Osteoblast (primary cell): ENCODE results near the gene NDUFAF7. TPM values are rescaled to one million over a fixed set of nuclear protein-coding genes. Genes with fewer than 3 reads are reported as not detected.
A peak's percentile ranks its signal among the peaks of the same experiment; 100 is the strongest.

Source experiments
- DNase-seq: peaks from one replicate; pipeline ENCODE4 v3.0.0; 2011; ENCODE audit warnings: low spot score, mixed read lengths; ENCODE audit not compliant: insufficient read length; ENCODE audit errors: missing footprints
- H2AFZ ChIP-seq: 2 replicates; pipeline ENCODE4 v1.6.0; 2011; ENCODE audit warnings: mild to moderate bottlenecking, low read length
- H3K27ac ChIP-seq: 2 replicates; pipeline ENCODE4 v1.5.1; 2011; ENCODE audit warnings: mild to moderate bottlenecking, low read depth, low read length, moderate library complexity
- H3K27me3 ChIP-seq: 2 replicates; pipeline ENCODE4 v1.6.0; 2012; ENCODE audit warnings: mild to moderate bottlenecking, control low read depth, inconsistent platforms, low read length, moderate library complexity; ENCODE audit not compliant: insufficient read depth
- H3K36me3 ChIP-seq: 2 replicates; pipeline ENCODE4 v1.5.1; 2011; ENCODE audit warnings: mild to moderate bottlenecking, low read length, control low read depth, moderate library complexity; ENCODE audit not compliant: insufficient read depth
- H3K4me1 ChIP-seq: 2 replicates; pipeline ENCODE4 v1.5.1; 2011; ENCODE audit warnings: mild to moderate bottlenecking, low read length, control low read depth, moderate library complexity; ENCODE audit not compliant: insufficient read depth
- H3K4me2 ChIP-seq: 2 replicates; pipeline ENCODE4 v1.6.0; 2011; ENCODE audit warnings: mild to moderate bottlenecking, low read length; ENCODE audit not compliant: insufficient read depth
- H3K4me3 ChIP-seq: fragments of 200-600 bp; sonication (generic); 3 replicates; pipeline ENCODE4 v1.5.1; 2012; ENCODE audit warnings: mild to moderate bottlenecking, low read length, inconsistent platforms; ENCODE audit not compliant: insufficient read depth
- H3K79me2 ChIP-seq: 2 replicates; pipeline ENCODE4 v1.6.0; 2012; ENCODE audit warnings: mild to moderate bottlenecking, low read length, control low read depth, inconsistent platforms; ENCODE audit not compliant: insufficient read depth
- H3K9me3 ChIP-seq: 2 replicates; pipeline ENCODE4 v1.5.1; 2011; ENCODE audit warnings: low read depth, low read length, control low read depth
- H4K20me1 ChIP-seq: 2 replicates; pipeline ENCODE4 v1.6.0; 2012; ENCODE audit warnings: mild to moderate bottlenecking, low read length, control low read depth; ENCODE audit not compliant: insufficient read depth
- CTCF ChIP-seq: IDR thresholded peaks from 2 replicates; pipeline ENCODE4 v1.5.1; 2011; ENCODE audit warnings: mild to moderate bottlenecking, low read depth, low read length, moderate library complexity; ENCODE audit errors: extremely low read depth
- total RNA-seq: library from RNA; depleted of rRNA; stranded (reverse); fragments of >200 nt; gene quantifications from 2 replicates; pipeline ENCODE4 v1.2.3, GENCODE V29; 2012

NDUFAF7 gene
- total RNA-seq, 1 donor, result 16.6 TPM

- Histone ChIP-seq H4K20me1 (no peaks in the 10 kb centered on the region), H3K9me3 (no peaks in the 10 kb centered on the region), H3K36me3 (peaks cover 67% of the 10 kb centered on the region), H3K4me3 (no peak overlapping the region), H3K27ac (no peak overlapping the region), H3K4me1 (no peaks in the 10 kb centered on the region), H3K79me2 (no peaks in the 10 kb centered on the region), H3K4me2 (no peak overlapping the region), H2AFZ (no peak overlapping the region), H3K27me3 (no peaks in the 10 kb centered on the region)
- TF ChIP-seq CTCF, result no peak
- no peak for DNase-seq
Observed at GRCh38 chr2:37250869-37251740, 19.6 kb downstream of the NDUFAF7 start.

DNA sequence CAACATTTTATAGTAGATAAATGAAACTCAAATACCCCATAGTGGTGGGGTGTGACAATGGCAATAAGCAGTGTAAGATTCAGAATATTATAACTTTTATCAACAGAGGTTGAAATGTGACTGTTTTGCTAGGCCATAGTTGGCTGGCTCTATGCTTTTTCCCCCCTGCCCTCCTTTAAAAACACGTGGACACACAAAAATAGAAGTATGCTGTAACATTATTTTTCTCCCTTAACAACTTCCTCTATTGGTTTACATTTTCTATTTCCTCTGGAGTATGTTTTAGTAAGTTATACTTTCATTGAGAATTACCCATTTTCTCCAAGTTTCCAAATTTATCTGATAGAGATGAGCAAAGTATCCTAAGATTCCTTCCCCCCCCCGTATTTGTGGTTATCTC lies 31.1 kb downstream of the NDUFAF7 start:
- no peak overlapping the region for H2AFZ ChIP-seq
- no peaks in the 10 kb centered on the region for H3K9me3 ChIP-seq
- H3K4me1 ChIP-seq, result no peaks in the 10 kb centered on the region
- H3K4me2 ChIP-seq, result no peak overlapping the region
- peak; percentile 1 for DNase-seq
- no peaks in the 10 kb centered on the region for H4K20me1 ChIP-seq
- peaks cover 22% of the 10 kb centered on the region for H3K36me3 ChIP-seq
- no peak overlapping the region for H3K4me3 ChIP-seq
- no peaks in the 10 kb centered on the region for H3K79me2 ChIP-seq
- no peak for TF ChIP-seq CTCF
- H3K27me3 ChIP-seq, result no peaks in the 10 kb centered on the region
- no peak overlapping the region for H3K27ac ChIP-seq

DNA sequence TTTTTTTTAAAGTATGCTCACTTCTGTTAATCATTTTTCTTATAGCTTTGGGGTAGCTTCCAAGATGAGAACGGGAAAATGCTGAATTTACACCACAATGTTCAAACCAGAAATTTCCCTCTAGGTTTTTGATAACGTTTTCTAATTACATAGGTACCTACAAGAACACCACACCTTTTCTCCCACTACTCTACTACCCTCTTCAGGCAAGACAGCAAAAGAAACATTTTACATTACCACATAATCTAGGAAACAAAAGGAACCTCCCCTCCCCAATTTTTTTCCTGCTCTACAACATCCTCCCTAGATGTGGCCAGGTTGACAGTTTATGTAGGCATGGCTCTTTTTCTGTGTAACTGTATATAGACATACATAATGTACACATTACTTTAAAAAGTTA lies 32.4 kb downstream of the NDUFAF7 start:
- no peak overlapping the region for H3K4me3 ChIP-seq
- no peaks in the 10 kb centered on the region for H3K79me2 ChIP-seq
- TF ChIP-seq CTCF, result no peak
- H4K20me1 ChIP-seq, result no peaks in the 10 kb centered on the region
- no peak overlapping the region for H3K4me2 ChIP-seq
- no peak overlapping the region for H2AFZ ChIP-seq
- H3K9me3 ChIP-seq, result no peaks in the 10 kb centered on the region
- no peak for DNase-seq
- H3K4me1 ChIP-seq, result no peaks in the 10 kb centered on the region
- H3K27me3 ChIP-seq, result no peaks in the 10 kb centered on the region
- no peak overlapping the region for H3K27ac ChIP-seq
- H3K36me3 ChIP-seq, result peaks cover 22% of the 10 kb centered on the region

DNA sequence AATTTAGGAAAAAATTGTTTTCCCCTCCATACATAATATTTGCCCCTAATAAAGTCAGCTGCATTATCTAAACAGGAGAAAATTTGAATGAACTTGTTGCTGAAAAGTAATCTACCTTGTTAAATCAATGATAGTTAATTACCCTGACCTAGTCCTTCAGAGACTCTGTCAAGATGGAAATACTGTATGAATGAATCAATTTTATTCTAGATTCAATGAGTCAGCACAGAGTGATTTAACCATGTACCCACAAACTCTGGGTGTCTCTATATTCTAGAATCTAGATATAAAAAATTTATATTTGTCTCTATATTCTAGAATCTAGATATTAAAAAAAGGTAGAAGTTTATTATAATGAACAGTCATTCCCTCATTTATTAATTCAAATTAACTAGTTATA lies 36.2 kb downstream of the NDUFAF7 start:
- Histone ChIP-seq H3K9me3 (no peaks in the 10 kb centered on the region), H3K36me3 (peaks cover 52% of the 10 kb centered on the region), H3K4me3 (no peak overlapping the region), H2AFZ (no peak overlapping the region), H3K27me3 (no peaks in the 10 kb centered on the region), H3K27ac (no peak overlapping the region), H3K79me2 (no peaks in the 10 kb centered on the region), H4K20me1 (no peaks in the 10 kb centered on the region), H3K4me2 (no peak overlapping the region), H3K4me1 (no peaks in the 10 kb centered on the region)
- peak; percentile 26 for DNase-seq
- no peak for TF ChIP-seq CTCF
